Esophagus muscularis mucosa (tissue), 4 donors: Measurements from ENCODE around the gene SMO. TPM values are rescaled to one million over a fixed set of nuclear protein-coding genes. Genes with fewer than 3 reads are reported as not detected.
"Not testable (repeated sequence)": the region's sequence is repeated elsewhere in the genome, so short reads cannot be mapped to it uniquely, and the experiment has no call there.

ENCODE experiments used
- DNase-seq: peaks from one replicate; pipeline ENCODE4 v3.0.0-alpha.2; 2017; ENCODE audit errors: extremely low spot score
- H3K27ac ChIP-seq, 4 donors: fragments of 200-600 bp; sonication (generic); replicated peaks in 1 of 4; 1 replicate in 3 of 4; 2 replicates in 1 of 4; pipeline ENCODE4 v1.5.1; 2016 to 2019; ENCODE audit warnings: mild to moderate bottlenecking in 1 of 4
- H3K27me3 ChIP-seq, 4 donors: fragments of 200-600 bp; sonication (generic); one replicate each; pipeline versions ENCODE4 v1.5.1 to v1.6.0; 2016 to 2019
- H3K36me3 ChIP-seq, 4 donors: fragments of 200-600 bp; sonication (generic); one replicate each; pipeline ENCODE4 v1.5.1; 2016 to 2019
- H3K4me1 ChIP-seq, 4 donors: fragments of 200-600 bp; sonication (generic); one replicate each; pipeline ENCODE4 v1.5.1; 2016 to 2019
- H3K4me3 ChIP-seq, 4 donors: fragments of 200-600 bp; sonication (generic); 1 replicate in 2 of 4; 2 replicates in 2 of 4; pipeline ENCODE4 v1.5.1; 2016 to 2019; ENCODE audit warnings: mild to moderate bottlenecking in 4 of 4, moderate library complexity in 1 of 4
- H3K9me3 ChIP-seq, 4 donors: fragments of 200-600 bp; sonication (generic); 1 replicate in 3 of 4; 2 replicates in 1 of 4; pipeline ENCODE4 v1.5.1; 2016 to 2019
- EP300 ChIP-seq: sonication (generic); formaldehyde crosslinking; IDR thresholded peaks from one replicate; pipeline ENCODE4 v1.6.1; 2017; ENCODE audit warnings: antibody characterized with exemption
- POLR2A ChIP-seq: fragments of 450-650 bp; IDR thresholded peaks from one replicate; pipeline ENCODE4 v1.6.1; 2017; ENCODE audit warnings: antibody characterized with exemption, moderate library complexity, mild to moderate bottlenecking, low read depth
- POLR2AphosphoS5 ChIP-seq, 2 donors: sonication (generic); formaldehyde crosslinking; IDR thresholded peaks; one replicate each; pipeline ENCODE4 v1.6.1; 2017; ENCODE audit warnings: antibody characterized with exemption in 2 of 2
- WGBS: methylation state at CpG from one replicate; pipeline ENCODE4 v1.1.5; 2018; 5-methylcytosine and 5-hydroxymethylcytosine counted together
- intact Hi-C: fragments of 100-400 bp; cut with DNase I; formaldehyde crosslinking; loops from one replicate; pipeline ENCODE4 v1.15.1; 2023
- total RNA-seq, 4 donors: library from RNA; depleted of rRNA; stranded (reverse); fragments of >200 nt; gene quantifications; one replicate each; pipeline versions ENCODE4 v1.1.0 to v1.2.1, GENCODE V29; 2016
- TF ChIP-seq, protein P1 (sequence below), 3 experiments: fragments of 200-600 bp in 2 of 3; fragments of 450-650 bp in 1 of 3; sonication (generic) in 2 of 3; IDR thresholded peaks; one replicate each; pipeline ENCODE4 v1.5.1; 2017 to 2019; ENCODE audit warnings: antibody characterized with exemption in 3 of 3, mild to moderate bottlenecking in 2 of 3, moderate library complexity in 1 of 3

The SMO gene
- total RNA-seq, 4 donors from 2014 or later: 8.7 to 23.9 (median 14.5) TPM

DNA sequence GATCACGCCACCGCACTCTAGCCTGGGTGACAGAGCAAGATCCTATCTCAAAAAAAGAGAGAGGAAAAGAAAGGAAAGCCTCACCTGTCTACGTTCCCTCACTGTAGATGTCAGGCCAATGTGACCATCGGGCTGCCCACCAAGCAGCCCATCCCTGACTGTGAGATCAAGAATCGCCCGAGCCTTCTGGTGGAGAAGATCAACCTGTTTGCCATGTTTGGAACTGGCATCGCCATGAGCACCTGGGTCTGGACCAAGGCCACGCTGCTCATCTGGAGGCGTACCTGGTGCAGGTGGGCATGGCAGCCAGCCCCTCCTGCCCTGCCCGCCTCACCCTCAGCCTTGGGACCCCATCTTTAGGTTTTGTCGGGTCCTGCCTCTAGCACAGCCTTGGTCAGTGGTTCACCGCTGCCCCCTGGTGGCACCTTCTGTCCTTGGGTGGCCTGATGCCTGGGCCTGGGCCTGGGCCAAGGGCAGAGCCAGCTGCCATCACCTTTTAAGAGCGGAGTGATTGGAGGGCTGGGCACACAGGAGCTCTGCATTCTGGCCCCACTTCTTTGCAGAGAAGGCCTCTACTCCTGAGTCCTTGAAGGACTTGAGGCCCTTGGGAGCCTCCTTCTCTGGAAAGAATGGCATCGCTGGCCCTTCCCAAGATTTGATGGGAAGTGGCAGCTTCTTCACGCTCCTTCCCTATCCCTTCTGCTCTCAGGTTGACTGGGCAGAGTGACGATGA is 22.0 kb downstream of the SMO start:
- H3K27ac ChIP-seq: no peak overlapping the region
- no peak overlapping the region for H3K4me3 ChIP-seq
- WGBS: 72% methylated on average over 13 of the region's 16 CpGs
- H3K4me1 ChIP-seq: peaks cover 0 to 8% (median 3%) of the 10 kb centered on the region in 4 donors
- no peaks in the 10 kb centered on the region for H3K9me3 ChIP-seq
- TF ChIP-seq, protein P1, sequence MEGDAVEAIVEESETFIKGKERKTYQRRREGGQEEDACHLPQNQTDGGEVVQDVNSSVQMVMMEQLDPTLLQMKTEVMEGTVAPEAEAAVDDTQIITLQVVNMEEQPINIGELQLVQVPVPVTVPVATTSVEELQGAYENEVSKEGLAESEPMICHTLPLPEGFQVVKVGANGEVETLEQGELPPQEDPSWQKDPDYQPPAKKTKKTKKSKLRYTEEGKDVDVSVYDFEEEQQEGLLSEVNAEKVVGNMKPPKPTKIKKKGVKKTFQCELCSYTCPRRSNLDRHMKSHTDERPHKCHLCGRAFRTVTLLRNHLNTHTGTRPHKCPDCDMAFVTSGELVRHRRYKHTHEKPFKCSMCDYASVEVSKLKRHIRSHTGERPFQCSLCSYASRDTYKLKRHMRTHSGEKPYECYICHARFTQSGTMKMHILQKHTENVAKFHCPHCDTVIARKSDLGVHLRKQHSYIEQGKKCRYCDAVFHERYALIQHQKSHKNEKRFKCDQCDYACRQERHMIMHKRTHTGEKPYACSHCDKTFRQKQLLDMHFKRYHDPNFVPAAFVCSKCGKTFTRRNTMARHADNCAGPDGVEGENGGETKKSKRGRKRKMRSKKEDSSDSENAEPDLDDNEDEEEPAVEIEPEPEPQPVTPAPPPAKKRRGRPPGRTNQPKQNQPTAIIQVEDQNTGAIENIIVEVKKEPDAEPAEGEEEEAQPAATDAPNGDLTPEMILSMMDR (IDR thresholded peaks at IDR 0.05): peak; percentile 81 to 90 (median 83)
- TF ChIP-seq POLR2AphosphoS5 (IDR thresholded peaks at IDR 0.05) (peak; percentile 17 to 20), POLR2A (no peak), EP300 (no peak)
- H3K36me3 ChIP-seq: peaks cover 0 to 63% (median 31%) of the 10 kb centered on the region in 4 donors
- intact Hi-C loops: loop anchor here (1.0 kb wide), 1 partner anchor 46 kb away; no protein-coding TSS in a partner anchor
- DNase-seq: peak; percentile 95
- H3K27me3 ChIP-seq: no peaks in the 10 kb centered on the region

DNA sequence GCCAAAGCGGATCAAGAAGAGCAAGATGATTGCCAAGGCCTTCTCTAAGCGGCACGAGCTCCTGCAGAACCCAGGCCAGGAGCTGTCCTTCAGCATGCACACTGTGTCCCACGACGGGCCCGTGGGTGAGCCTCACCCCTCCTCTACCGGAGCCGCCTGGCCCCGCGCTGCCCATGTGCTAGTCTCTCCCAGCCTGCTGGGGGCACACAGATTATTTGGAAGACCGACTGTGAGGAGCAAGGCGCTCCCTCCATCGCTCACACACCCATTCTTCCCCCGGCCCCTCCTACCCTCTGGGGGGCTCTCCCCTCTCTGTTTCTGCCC is 22.5 kb downstream of the SMO start:
- H3K4me3 ChIP-seq: no peak overlapping the region
- peaks cover 0 to 8% (median 3%) of the 10 kb centered on the region in 4 donors for H3K4me1 ChIP-seq
- H3K36me3 ChIP-seq: peaks cover 0 to 58% (median 29%) of the 10 kb centered on the region in 4 donors
- no peak for TF ChIP-seq POLR2A
- no peak for DNase-seq
- 97% methylated on average over 13 of the region's 14 CpGs for WGBS
- H3K9me3 ChIP-seq: no peaks in the 10 kb centered on the region
- H3K27ac ChIP-seq: no peak overlapping the region
- no peaks in the 10 kb centered on the region for H3K27me3 ChIP-seq
- intact Hi-C loops: loop anchor here (1.0 kb wide), 1 partner anchor 47 kb away; no protein-coding TSS in a partner anchor

DNA sequence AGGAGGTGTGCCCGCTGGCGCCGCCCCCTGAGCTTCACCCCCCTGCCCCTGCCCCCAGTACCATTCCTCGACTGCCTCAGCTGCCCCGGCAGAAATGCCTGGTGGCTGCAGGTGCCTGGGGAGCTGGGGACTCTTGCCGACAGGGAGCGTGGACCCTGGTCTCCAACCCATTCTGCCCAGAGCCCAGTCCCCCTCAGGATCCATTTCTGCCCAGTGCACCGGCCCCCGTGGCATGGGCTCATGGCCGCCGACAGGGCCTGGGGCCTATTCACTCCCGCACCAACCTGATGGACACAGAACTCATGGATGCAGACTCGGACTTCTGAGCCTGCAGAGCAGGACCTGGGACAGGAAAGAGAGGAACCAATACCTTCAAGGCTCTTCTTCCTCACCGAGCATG is 23.7 kb downstream of the SMO start:
- Histone ChIP-seq H3K36me3 (peaks cover 0 to 47% (median 20%) of the 10 kb centered on the region in 4 donors), H3K4me1 (peaks cover 0 to 8% (median 3%) of the 10 kb centered on the region in 4 donors), H3K4me3 (no peak overlapping the region), H3K27ac (no peak overlapping the region), H3K27me3 (no peaks in the 10 kb centered on the region), H3K9me3 (no peaks in the 10 kb centered on the region)
- DNase-seq: no peak
- TF ChIP-seq EP300 (no peak), POLR2AphosphoS5 (IDR thresholded peaks at IDR 0.05) (no peak), POLR2A (no peak)
- TF ChIP-seq, protein P1 (IDR thresholded peaks at IDR 0.05): no peak
- intact Hi-C loops: no loop called here
- WGBS: 87% methylated on average over 7 of the region's 14 CpGs

DNA sequence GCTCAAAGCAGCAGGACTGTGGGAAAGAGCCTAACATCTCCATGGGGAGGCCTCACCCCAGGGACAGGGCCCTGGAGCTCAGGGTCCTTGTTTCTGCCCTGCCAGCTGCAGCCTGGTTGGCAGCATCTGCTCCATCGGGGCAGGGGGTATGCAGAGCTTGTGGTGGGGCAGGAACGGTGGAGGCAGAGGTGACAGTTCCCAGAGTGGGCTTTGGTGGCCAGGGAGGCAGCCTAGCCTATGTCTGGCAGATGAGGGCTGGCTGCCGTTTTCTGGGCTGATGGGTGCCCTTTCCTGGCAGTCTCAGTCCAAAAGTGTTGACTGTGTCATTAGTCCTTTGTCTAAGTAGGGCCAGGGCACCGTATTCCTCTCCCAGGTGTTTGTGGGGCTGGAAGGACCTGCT is 24.2 kb downstream of the SMO start:
- no peaks in the 10 kb centered on the region for H3K9me3 ChIP-seq

DNA sequence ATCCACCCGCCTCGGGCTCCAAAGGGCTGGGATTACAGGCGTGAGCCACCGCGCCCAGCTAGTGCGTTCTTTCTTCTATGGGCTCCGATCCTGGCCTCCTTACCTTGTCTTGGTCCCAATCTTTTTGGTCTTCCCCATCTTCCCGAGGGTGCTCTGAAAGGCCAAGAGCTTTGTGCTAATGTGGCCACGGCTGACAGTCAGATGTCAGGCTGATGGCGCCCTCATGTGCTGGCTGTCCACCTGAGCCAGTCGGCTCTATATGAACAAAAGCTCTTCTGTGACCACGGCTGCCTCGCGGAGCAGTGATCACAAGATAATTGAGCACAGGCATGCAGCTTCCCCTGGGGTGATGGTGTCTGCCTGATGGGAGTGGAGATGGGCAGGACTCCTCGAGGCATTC is 25.4 kb downstream of the SMO start:
- Histone ChIP-seq H3K4me1 (peaks cover 0 to 15% (median 9%) of the 10 kb centered on the region in 4 donors), H3K27ac (no peak overlapping the region), H3K36me3 (peaks cover 0 to 35% (median 17%) of the 10 kb centered on the region in 4 donors), H3K27me3 (peaks cover 0 to 5% (median 0%) of the 10 kb centered on the region in 4 donors), H3K9me3 (no peaks in the 10 kb centered on the region), H3K4me3 (no peak overlapping the region)
- TF ChIP-seq POLR2A (no peak), POLR2AphosphoS5 (IDR thresholded peaks at IDR 0.05) (no peak), EP300 (no peak)
- TF ChIP-seq, protein P1 (IDR thresholded peaks at IDR 0.05): no peak
- intact Hi-C loops: no loop called here
- 63% methylated on average over 15 of the region's 15 CpGs for WGBS
- no peak for DNase-seq

More for the DNA sequence above, 24.2 kb downstream of the SMO start:
- 84% methylated on average over 4 of the region's 4 CpGs for WGBS
- no peak overlapping the region for H3K27ac ChIP-seq
- H3K4me3 ChIP-seq: no peak overlapping the region
- intact Hi-C loops: no loop called here
- H3K27me3 ChIP-seq: peaks cover 0 to 2% (median 0%) of the 10 kb centered on the region in 4 donors
- H3K4me1 ChIP-seq: peaks cover 0 to 8% (median 3%) of the 10 kb centered on the region in 4 donors
- peaks cover 0 to 43% (median 20%) of the 10 kb centered on the region in 4 donors for H3K36me3 ChIP-seq
- DNase-seq: no peak
- TF ChIP-seq POLR2AphosphoS5 (IDR thresholded peaks at IDR 0.05) (no peak), POLR2A (no peak), EP300 (no peak)
- TF ChIP-seq, protein P1 (IDR thresholded peaks at IDR 0.05): no peak

DNA sequence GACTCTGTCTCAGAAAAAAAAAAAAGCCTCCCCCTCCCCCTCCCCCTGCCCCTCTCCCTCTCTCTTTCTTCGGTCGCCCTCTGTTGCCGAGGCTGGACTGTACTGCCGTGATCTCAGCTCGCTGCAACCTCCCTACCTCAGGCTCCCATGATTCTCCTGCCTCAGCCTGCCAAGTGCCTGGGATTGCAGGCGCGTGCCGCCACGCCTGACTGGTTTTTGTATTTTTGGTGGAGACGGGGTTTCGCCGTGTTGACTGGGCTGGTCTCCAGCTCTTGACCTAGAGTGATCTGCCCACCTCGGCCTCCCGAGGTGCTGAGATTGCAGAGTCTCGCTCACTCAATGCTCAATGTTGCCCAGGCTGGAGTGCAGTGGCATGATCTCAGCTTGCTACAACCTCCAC is 27.3 kb downstream of the SMO start:
- 93% methylated on average over 15 of the region's 15 CpGs for WGBS
- intact Hi-C loops, H3K27ac ChIP-seq, DNase-seq, H3K9me3 ChIP-seq, H3K4me3 ChIP-seq, H3K27me3 ChIP-seq, H3K4me1 ChIP-seq: not testable (repeated sequence)
- H3K36me3 ChIP-seq: peaks cover 0 to 24% (median 13%) of the 10 kb centered on the region in 4 donors

DNA sequence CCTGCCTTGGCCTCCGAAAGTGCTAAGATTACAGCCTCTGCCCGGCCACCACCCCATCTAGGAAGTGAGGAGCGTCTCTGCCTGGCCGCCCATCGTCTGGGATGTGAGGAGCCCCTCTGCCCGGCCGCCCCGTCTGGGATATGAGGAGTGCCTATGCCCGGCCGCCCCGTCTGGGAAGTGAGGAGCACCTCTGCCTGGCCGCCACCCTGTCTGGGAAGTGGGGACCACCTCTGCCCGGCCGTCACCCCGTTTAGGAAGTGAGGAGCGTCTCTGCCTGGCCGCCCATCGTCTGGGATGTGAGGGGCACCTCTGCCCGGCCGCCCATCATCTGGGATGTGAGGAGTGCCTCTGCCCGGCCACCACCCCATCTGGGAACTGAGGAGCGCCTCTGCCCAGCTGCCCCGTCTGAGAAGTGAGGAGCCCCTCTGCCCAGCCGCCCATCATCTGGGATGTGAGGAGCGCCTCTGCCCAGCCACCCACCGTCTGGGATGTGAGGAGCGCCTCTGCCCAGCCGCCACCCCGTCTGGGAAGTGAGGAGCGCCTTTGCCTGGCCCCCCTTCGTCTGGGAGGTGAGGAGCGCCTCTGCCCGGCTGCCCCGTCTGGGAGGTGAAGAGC is 27.8 kb downstream of the SMO start:
- H3K4me1 ChIP-seq, intact Hi-C loops, H3K27me3 ChIP-seq, DNase-seq, H3K9me3 ChIP-seq, H3K4me3 ChIP-seq, H3K27ac ChIP-seq: not testable (repeated sequence)
- 90% methylated on average over 29 of the region's 34 CpGs for WGBS
- peaks cover 0 to 20% (median 11%) of the 10 kb centered on the region in 4 donors for H3K36me3 ChIP-seq
